HL-60 (cell line): ENCODE data around the gene ADGRL3.

ENCODE experiments used
- DNase-seq, 2 experiments: peaks; one replicate each; pipeline ENCODE4 v3.0.0-alpha.2; 2010 to 2020; ENCODE audit warnings: low read depth in 1 of 2, low spot score in 1 of 2
- H3K27ac ChIP-seq: fragments of 250-450 bp; sonication (Bioruptor Pico); replicated peaks from 2 replicates; pipeline ENCODE4 v1.5.1; 2020; ENCODE audit warnings: mild to moderate bottlenecking, moderate library complexity
- H3K27me3 ChIP-seq: fragments of 250-450 bp; sonication (Bioruptor Pico); 2 replicates; pipeline ENCODE4 v1.5.1; 2021; ENCODE audit warnings: mild to moderate bottlenecking, moderate library complexity; ENCODE audit not compliant: insufficient read depth, poor library complexity, severe bottlenecking
- H3K4me3 ChIP-seq: replicated peaks from 2 replicates; pipeline ENCODE4 v1.5.1; 2011; ENCODE audit warnings: mild to moderate bottlenecking, control low read depth, low read length; ENCODE audit not compliant: insufficient read depth
- CTCF ChIP-seq: IDR thresholded peaks from one replicate; pipeline ENCODE4 v1.5.1; 2011; ENCODE audit warnings: low read length, control low read depth, inconsistent platforms; ENCODE audit not compliant: insufficient read depth
- GABPA ChIP-seq: IDR thresholded peaks from 2 replicates; pipeline ENCODE4 v1.6.1; 2012; ENCODE audit warnings: low read depth
- POLR2AphosphoS5 ChIP-seq: IDR thresholded peaks from 2 replicates; pipeline ENCODE4 v1.6.1; 2012; ENCODE audit warnings: low read depth
- SPI1 ChIP-seq: IDR thresholded peaks from 2 replicates; pipeline ENCODE4 v1.6.1; 2012; ENCODE audit warnings: low read depth, mild to moderate bottlenecking, borderline replicate concordance
- TF ChIP-seq, protein P1 (sequence below): IDR thresholded peaks from 2 replicates; pipeline ENCODE4 v1.6.1; 2012; ENCODE audit warnings: low read depth; ENCODE audit not compliant: insufficient replicate concordance

Gene ADGRL3

GRCh38 chr4:61555789-61556188 lies 355.7 kb downstream of the ADGRL3 start:
- no peak for DNase-seq
- Histone ChIP-seq H3K27ac (no peak overlapping the region), H3K27me3 (no peaks in the 10 kb centered on the region), H3K4me3 (no peak overlapping the region)
- TF ChIP-seq GABPA, result no peak
- no peak for TF ChIP-seq CTCF
- TF ChIP-seq SPI1, result no peak
- no peak for TF ChIP-seq POLR2AphosphoS5
- TF ChIP-seq, protein P1, sequence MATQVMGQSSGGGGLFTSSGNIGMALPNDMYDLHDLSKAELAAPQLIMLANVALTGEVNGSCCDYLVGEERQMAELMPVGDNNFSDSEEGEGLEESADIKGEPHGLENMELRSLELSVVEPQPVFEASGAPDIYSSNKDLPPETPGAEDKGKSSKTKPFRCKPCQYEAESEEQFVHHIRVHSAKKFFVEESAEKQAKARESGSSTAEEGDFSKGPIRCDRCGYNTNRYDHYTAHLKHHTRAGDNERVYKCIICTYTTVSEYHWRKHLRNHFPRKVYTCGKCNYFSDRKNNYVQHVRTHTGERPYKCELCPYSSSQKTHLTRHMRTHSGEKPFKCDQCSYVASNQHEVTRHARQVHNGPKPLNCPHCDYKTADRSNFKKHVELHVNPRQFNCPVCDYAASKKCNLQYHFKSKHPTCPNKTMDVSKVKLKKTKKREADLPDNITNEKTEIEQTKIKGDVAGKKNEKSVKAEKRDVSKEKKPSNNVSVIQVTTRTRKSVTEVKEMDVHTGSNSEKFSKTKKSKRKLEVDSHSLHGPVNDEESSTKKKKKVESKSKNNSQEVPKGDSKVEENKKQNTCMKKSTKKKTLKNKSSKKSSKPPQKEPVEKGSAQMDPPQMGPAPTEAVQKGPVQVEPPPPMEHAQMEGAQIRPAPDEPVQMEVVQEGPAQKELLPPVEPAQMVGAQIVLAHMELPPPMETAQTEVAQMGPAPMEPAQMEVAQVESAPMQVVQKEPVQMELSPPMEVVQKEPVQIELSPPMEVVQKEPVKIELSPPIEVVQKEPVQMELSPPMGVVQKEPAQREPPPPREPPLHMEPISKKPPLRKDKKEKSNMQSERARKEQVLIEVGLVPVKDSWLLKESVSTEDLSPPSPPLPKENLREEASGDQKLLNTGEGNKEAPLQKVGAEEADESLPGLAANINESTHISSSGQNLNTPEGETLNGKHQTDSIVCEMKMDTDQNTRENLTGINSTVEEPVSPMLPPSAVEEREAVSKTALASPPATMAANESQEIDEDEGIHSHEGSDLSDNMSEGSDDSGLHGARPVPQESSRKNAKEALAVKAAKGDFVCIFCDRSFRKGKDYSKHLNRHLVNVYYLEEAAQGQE, result no peak

- no peak overlapping the region for H3K4me3 ChIP-seq
- no peaks in the 10 kb centered on the region for H3K27me3 ChIP-seq
- TF ChIP-seq GABPA (no peak), POLR2AphosphoS5 (no peak), CTCF (no peak), SPI1 (no peak)
- TF ChIP-seq, protein P1, result no peak
- H3K27ac ChIP-seq, result no peak overlapping the region
- DNase-seq, result no peak
Observed at GRCh38 chr4:61556277-61556676, 356.2 kb downstream of the ADGRL3 start.

GRCh38 chr4:61559396-61559795 lies 359.3 kb downstream of the ADGRL3 start:
- TF ChIP-seq SPI1, result no peak
- TF ChIP-seq POLR2AphosphoS5, result no peak
- TF ChIP-seq CTCF, result no peak
- TF ChIP-seq, protein P1, result no peak
- TF ChIP-seq GABPA, result no peak
- Histone ChIP-seq H3K27ac (no peak overlapping the region), H3K4me3 (no peak overlapping the region), H3K27me3 (no peaks in the 10 kb centered on the region)
- no peak for DNase-seq
